BLaER1 (cell line): ENCODE results near the gene OTX1.

Experiments used
- H3K27ac ChIP-seq: shearing (Covaris generic); formaldehyde crosslinking; 2 replicates; pipeline ENCODE4 v1.8.1; 2022
- H3K27me3 ChIP-seq: shearing (Covaris generic); formaldehyde crosslinking; 2 replicates; pipeline ENCODE4 v1.8.1; 2022
- H3K36me3 ChIP-seq: shearing (Covaris generic); formaldehyde crosslinking; 2 replicates; pipeline ENCODE4 v1.8.1; 2022
- H3K4me1 ChIP-seq: shearing (Covaris generic); formaldehyde crosslinking; 2 replicates; pipeline ENCODE4 v1.8.1; 2022
- H3K4me2 ChIP-seq: shearing (Covaris generic); formaldehyde crosslinking; 2 replicates; pipeline ENCODE4 v1.8.1; 2022
- H3K4me3 ChIP-seq: shearing (Covaris generic); formaldehyde crosslinking; 2 replicates; pipeline ENCODE4 v1.8.1; 2022
- H3K9ac ChIP-seq: shearing (Covaris generic); formaldehyde crosslinking; 2 replicates; pipeline ENCODE4 v1.8.1; 2022
- H3K9me3 ChIP-seq: shearing (Covaris generic); formaldehyde crosslinking; 2 replicates; pipeline ENCODE4 v1.8.1; 2022
- H4K20me1 ChIP-seq: shearing (Covaris generic); formaldehyde crosslinking; 2 replicates; pipeline ENCODE4 v1.8.1; 2022
- Cebpa-rat ChIP-seq: shearing (Covaris generic); IDR thresholded peaks from 2 replicates; pipeline ENCODE4 v1.8.1; 2022

The OTX1 gene

DNA sequence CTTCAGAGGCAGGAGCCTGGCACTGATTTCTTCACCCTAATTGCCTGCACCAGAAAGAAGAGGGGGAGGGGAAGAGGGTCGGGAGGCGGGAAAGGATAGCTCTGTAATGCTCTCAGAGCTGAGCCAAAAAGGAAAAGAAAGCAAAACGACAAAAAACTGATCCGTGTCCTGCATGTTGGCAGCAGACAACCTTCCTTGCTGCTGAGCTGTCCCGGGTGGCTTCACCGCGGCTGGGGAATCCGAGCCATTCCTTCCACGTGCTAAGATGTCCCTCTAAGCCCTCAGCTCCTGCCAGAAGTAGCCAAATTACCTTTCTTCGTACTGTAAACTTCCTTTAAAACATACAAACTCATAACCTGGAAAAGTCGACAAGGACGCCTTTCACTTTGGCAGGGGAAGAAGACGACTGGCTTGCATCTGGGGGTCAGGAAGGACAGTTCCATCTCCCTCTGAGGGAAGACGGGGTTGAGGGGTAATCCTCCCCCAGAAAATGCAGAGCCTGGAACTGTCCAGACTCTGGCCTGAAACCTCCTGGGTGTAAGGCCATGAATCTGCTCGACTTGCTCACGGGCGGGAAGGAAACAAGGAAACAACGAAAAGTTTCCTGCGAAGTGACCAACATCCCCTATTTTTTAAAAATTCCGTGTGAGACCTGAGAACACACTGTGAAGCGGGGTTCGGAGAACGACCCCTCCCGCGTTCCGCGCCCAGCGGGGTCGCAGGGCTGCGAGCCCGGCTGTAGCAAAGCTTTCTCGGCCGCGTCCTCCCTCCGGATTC lies 7.7 kb downstream of the OTX1 start:
- Histone ChIP-seq H3K27ac (no peak overlapping the region), H3K9me3 (peaks cover 40% of the 10 kb centered on the region), H4K20me1 (peaks cover 79% of the 10 kb centered on the region), H3K4me1 (no peaks in the 10 kb centered on the region), H3K4me3 (no peak overlapping the region), H3K9ac (no peak overlapping the region), H3K4me2 (no peak overlapping the region), H3K27me3 (peaks cover 99% of the 10 kb centered on the region), H3K36me3 (no peaks in the 10 kb centered on the region)
- no peak for TF ChIP-seq Cebpa-rat

DNA sequence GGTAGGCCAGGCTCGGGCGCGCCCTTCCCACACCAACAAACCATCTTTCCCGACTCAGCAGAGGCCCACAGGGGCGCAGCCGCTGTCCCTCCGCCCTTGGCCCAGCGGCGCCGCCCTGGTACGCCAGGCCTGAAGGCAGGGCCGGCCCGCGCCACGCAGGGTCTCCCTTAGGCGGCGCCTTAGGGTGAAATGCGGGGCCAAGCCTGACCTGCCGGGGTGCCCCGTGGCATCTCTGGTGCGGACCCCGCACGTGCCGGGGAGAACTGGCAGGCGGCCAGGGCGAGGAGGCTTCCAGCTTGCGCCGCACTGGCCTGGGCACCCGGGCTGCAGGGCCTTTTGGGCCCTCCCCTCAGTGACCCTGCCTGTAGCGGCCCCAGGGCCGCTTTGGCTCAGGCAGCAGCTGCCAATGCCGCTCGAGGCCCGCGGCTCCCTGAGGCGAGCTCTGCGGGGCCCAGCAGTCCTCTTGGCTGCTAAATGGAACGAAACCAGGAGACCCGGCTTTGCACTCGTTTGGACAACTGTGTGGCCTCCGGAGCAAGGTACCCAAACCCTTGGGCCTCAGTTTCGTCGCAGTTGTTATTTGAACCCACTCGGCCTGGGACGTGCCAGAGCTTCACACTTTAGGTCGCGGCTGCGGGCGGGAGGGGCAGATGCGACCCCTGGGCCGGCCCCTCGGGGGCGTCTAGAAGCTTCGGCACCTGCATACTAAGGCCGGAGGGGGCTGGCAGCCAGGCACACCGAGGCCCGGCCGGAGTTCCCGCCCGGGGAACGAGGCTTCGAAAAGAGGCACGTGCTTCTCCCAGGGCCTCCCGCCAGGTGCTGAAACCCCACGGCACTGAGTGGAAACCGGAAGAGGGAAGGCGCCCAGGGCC lies 8.5 kb downstream of the OTX1 start:
- Histone ChIP-seq H3K4me3 (no peak overlapping the region), H3K9me3 (peaks cover 32% of the 10 kb centered on the region), H3K9ac (no peak overlapping the region), H3K27ac (no peak overlapping the region), H3K4me2 (no peak overlapping the region), H3K4me1 (no peaks in the 10 kb centered on the region), H3K27me3 (peaks cover 99% of the 10 kb centered on the region), H4K20me1 (peaks cover 71% of the 10 kb centered on the region), H3K36me3 (no peaks in the 10 kb centered on the region)
- no peak for TF ChIP-seq Cebpa-rat

GRCh38 chr2:63059793-63060471 lies 9.3 kb downstream of the OTX1 start:
- Histone ChIP-seq H3K4me3 (no peak overlapping the region), H3K4me2 (no peak overlapping the region)

GRCh38 chr2:63060472-63060991 lies 9.9 kb downstream of the OTX1 start:
- no peak overlapping the region for H3K4me3 ChIP-seq
- H3K27ac ChIP-seq = no peak overlapping the region
- H3K4me1 ChIP-seq = no peaks in the 10 kb centered on the region
- no peak overlapping the region for H3K4me2 ChIP-seq
- H3K36me3 ChIP-seq = no peaks in the 10 kb centered on the region
- TF ChIP-seq Cebpa-rat = no peak
- H3K9me3 ChIP-seq = peaks cover 18% of the 10 kb centered on the region
- H3K27me3 ChIP-seq = peaks cover 92% of the 10 kb centered on the region
- no peak overlapping the region for H3K9ac ChIP-seq
- peaks cover 57% of the 10 kb centered on the region for H4K20me1 ChIP-seq

More at GRCh38 chr2:63059793-63060471, 9.3 kb downstream of the OTX1 start:
- Histone ChIP-seq H3K9me3 (peaks cover 24% of the 10 kb centered on the region), H3K9ac (no peak overlapping the region), H3K27ac (no peak overlapping the region), H3K27me3 (peaks cover 98% of the 10 kb centered on the region), H4K20me1 (peaks cover 63% of the 10 kb centered on the region), H3K4me1 (no peaks in the 10 kb centered on the region), H3K36me3 (no peaks in the 10 kb centered on the region)
- no peak for TF ChIP-seq Cebpa-rat

DNA sequence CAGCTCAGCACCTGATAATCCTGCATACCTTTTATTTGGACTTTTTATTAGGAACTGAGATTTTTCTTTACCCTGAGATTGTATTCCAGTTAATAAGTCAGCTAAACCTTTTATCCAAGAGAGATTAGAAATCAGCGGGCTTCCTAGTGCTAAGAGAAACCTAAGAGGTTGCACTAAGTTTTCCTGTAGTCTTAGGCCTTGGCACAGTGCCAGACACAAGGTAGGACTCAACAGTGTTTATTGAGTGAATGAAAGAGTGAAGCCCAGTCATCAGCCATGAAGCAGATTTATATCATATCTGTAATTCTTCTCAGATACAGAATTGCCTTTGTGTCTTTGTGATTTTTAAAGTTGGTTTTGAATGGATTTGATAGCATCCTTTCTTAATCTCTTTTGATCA lies 13.6 kb downstream of the OTX1 start:
- Histone ChIP-seq H3K9ac (no peak overlapping the region), H4K20me1 (peaks cover 21% of the 10 kb centered on the region), H3K4me2 (no peak overlapping the region), H3K9me3 (peaks cover 5% of the 10 kb centered on the region; the same call in 1 of the 2 replicates), H3K4me3 (no peak overlapping the region), H3K36me3 (no peaks in the 10 kb centered on the region), H3K4me1 (no peaks in the 10 kb centered on the region), H3K27me3 (peaks cover 64% of the 10 kb centered on the region), H3K27ac (no peak overlapping the region)
- TF ChIP-seq Cebpa-rat = no peak

GRCh38 chr2:63064661-63065060 lies 14.0 kb downstream of the OTX1 start:
- Histone ChIP-seq H3K27me3 (peaks cover 60% of the 10 kb centered on the region), H4K20me1 (peaks cover 16% of the 10 kb centered on the region), H3K4me2 (no peak overlapping the region), H3K9me3 (peaks cover under 1% of the 10 kb centered on the region; the same call in 1 of the 2 replicates), H3K36me3 (no peaks in the 10 kb centered on the region), H3K4me3 (no peak overlapping the region), H3K9ac (no peak overlapping the region), H3K27ac (no peak overlapping the region), H3K4me1 (no peaks in the 10 kb centered on the region)
- TF ChIP-seq Cebpa-rat = no peak

- H4K20me1 ChIP-seq = peaks cover 1% of the 10 kb centered on the region; the same call in 1 of the 2 replicates
- H3K4me1 ChIP-seq = no peaks in the 10 kb centered on the region
- no peaks in the 10 kb centered on the region for H3K36me3 ChIP-seq
- no peak overlapping the region for H3K27ac ChIP-seq
- H3K9me3 ChIP-seq = no peaks in the 10 kb centered on the region
- H3K4me3 ChIP-seq = no peak overlapping the region
- no peak overlapping the region for H3K4me2 ChIP-seq
- peaks cover 44% of the 10 kb centered on the region for H3K27me3 ChIP-seq
- TF ChIP-seq Cebpa-rat = no peak
- no peak overlapping the region for H3K9ac ChIP-seq
Observed at GRCh38 chr2:63066265-63066664, 15.6 kb downstream of the OTX1 start.

DNA sequence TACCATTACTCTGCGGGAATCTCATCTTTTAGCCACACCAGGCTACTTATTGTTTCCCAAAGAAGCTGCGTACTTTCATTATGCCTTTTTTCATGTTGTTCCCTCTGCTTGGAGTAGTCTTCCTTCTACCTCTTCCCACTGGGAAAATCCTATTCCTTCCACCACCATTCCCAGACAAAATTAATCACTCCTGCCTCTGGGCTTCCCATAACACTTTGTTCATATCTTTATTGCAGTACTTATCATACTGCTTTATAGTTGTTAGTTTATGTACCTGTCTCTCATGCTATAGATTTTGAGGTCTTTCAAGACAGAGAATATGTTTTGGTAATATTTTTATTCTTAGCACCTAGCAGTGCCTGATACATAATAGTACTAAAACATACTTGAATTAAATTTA lies 16.2 kb downstream of the OTX1 start:
- Histone ChIP-seq H3K4me2 (no peak overlapping the region), H3K36me3 (no peaks in the 10 kb centered on the region), H3K27ac (no peak overlapping the region), H3K4me3 (no peak overlapping the region), H3K4me1 (no peaks in the 10 kb centered on the region), H3K9ac (no peak overlapping the region), H3K27me3 (peaks cover 38% of the 10 kb centered on the region), H4K20me1 (no peaks in the 10 kb centered on the region), H3K9me3 (no peaks in the 10 kb centered on the region)
- no peak for TF ChIP-seq Cebpa-rat

- Histone ChIP-seq H3K4me3 (no peak overlapping the region), H3K4me1 (no peaks in the 10 kb centered on the region), H3K4me2 (no peak overlapping the region), H3K36me3 (no peaks in the 10 kb centered on the region), H3K27ac (no peak overlapping the region), H3K9ac (no peak overlapping the region), H3K27me3 (peaks cover 2% of the 10 kb centered on the region), H3K9me3 (no peaks in the 10 kb centered on the region), H4K20me1 (no peaks in the 10 kb centered on the region)
- TF ChIP-seq Cebpa-rat = no peak
Observed at GRCh38 chr2:63071664-63072063, 21.0 kb downstream of the OTX1 start.
